ENCODE measurements around the gene ANO1.

The ANO1 gene

DNA sequence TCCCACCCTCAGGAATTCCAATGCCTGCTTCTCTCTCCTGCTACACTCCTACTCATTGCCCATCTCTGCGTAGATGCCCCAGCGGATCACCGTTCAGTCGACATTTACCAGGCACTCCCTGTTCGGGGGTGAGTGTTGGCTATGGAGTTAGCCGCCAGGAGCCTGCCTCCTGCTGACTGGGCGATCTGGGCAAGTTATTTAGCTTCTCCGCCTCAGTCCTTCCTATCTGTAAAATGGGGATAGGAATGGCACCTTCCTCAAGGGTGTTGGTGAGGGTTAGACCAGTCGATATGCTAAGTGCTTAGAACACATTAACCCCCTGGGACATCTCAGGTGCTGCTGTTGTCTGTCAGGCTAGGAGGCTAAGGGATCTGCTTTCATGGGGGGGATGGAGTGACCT, 155.8 kb downstream of the ANO1 start:
- H3K27ac Mint-ChIP-seq, result no peak overlapping the region
- no peaks in the 10 kb centered on the region for H3K4me1 Mint-ChIP-seq
- H3K27me3 Mint-ChIP-seq, result no peaks in the 10 kb centered on the region
- no peaks in the 10 kb centered on the region for H3K36me3 Mint-ChIP-seq
- H3K9me3 Mint-ChIP-seq, result no peaks in the 10 kb centered on the region
- H3K4me3 Mint-ChIP-seq, result no peak overlapping the region
